ENCODE results near the gene AOC2. TPM values are rescaled to one million over a fixed set of nuclear protein-coding genes. Genes with fewer than 3 reads are reported as not detected.
"Not testable (repeated sequence)": the region's sequence is repeated elsewhere in the genome, so short reads cannot be mapped to it uniquely, and the experiment has no call there.

The AOC2 gene
- total RNA-seq, 4 donors from 2014 or later = 0.81 to 1.7 (median 1.4) TPM

DNA sequence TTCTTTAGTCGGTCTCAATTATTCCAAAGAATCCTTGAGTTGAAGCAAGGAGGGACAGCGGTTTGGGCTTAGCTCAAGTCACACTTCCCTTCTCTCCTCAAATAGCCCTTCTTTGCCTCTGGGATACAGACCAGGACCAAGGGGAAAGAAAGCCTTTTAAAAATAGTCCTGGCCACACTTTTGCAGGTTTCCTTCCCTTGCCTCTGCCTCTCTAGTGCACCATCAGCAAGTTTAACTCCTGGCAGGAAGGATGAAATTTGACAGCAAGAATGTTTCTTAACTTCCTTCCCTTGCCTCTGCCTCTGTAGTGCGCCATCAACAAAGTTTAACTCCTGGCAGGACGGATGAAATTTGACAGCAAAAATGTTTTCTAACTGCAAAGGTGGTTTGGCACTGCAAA lies 49.0 kb downstream of the AOC2 start:
- no peak for TF ChIP-seq POLR2AphosphoS5 (IDR thresholded peaks at IDR 0.05)
- TF ChIP-seq POLR2A (IDR thresholded peaks at IDR 0.05) = no peak
- TF ChIP-seq, protein P1, sequence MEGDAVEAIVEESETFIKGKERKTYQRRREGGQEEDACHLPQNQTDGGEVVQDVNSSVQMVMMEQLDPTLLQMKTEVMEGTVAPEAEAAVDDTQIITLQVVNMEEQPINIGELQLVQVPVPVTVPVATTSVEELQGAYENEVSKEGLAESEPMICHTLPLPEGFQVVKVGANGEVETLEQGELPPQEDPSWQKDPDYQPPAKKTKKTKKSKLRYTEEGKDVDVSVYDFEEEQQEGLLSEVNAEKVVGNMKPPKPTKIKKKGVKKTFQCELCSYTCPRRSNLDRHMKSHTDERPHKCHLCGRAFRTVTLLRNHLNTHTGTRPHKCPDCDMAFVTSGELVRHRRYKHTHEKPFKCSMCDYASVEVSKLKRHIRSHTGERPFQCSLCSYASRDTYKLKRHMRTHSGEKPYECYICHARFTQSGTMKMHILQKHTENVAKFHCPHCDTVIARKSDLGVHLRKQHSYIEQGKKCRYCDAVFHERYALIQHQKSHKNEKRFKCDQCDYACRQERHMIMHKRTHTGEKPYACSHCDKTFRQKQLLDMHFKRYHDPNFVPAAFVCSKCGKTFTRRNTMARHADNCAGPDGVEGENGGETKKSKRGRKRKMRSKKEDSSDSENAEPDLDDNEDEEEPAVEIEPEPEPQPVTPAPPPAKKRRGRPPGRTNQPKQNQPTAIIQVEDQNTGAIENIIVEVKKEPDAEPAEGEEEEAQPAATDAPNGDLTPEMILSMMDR (IDR thresholded peaks at IDR 0.05) = no peak
- no peak for TF ChIP-seq EP300 (IDR thresholded peaks at IDR 0.05)
- peak overlapping the region in 3 of 4 donors; percentile 64 to 84 (median 80) for H3K27ac ChIP-seq
- no peak overlapping the region for H3K4me3 ChIP-seq
- H3K36me3 ChIP-seq = no peaks in the 10 kb centered on the region
- peaks cover 0 to 52% (median 27%) of the 10 kb centered on the region in 3 donors for H3K4me1 ChIP-seq
- whole genome bisulfite sequencing, 2 donors (ENCODE audit: low coverage in 1 of 2) = 10 to 29% methylated on average over 2 of the region's 4 CpGs
- ATAC-seq = no peak
- H3K9me3 ChIP-seq = no peaks in the 10 kb centered on the region
- H3K27me3 ChIP-seq = no peaks in the 10 kb centered on the region

DNA sequence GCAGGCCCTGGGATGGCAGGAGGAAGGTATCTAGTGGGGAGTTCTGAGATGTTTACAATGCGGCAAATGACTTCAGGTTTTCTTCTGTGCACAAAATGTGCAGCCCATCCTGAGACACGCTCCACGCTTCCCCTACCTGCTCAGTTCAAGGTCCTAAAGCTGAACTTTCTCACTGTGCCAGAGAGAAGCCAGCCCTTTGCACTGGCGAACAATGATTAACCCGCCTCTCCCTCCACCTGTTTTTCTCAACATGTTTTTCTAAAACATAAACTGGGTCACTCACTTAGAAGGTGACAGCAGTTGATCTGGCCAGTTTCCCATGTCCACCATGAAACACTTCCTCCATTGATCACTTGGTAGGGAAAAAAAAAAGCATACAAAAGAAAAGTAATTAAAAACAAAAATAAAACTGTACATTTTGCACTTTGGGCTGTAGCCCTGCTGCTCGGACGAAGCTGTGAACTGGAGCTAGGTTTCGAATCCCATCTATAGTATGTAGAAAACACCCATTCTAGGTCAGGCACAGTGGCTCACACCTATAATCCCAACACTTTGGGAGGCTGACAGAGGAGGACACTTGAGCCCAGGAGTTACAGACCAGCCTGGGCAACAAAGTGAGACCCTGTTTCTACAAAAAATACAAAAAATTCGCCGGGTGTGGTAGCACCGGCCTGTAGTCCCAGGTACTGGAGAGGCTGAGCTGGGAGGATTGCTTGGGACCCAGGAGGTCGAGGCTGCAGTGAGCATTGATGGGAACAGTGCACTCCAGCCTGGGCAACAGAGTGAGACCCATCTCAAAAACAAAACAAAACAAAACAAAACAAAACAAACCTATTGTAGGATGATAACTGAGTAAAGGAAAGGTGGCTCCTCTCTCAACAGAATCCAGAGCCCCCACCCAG lies 50.2 kb downstream of the AOC2 start:
- TF ChIP-seq POLR2AphosphoS5 (IDR thresholded peaks at IDR 0.05) (no peak), EP300 (IDR thresholded peaks at IDR 0.05) (no peak), POLR2A (IDR thresholded peaks at IDR 0.05) (no peak)
- TF ChIP-seq, protein P1 (IDR thresholded peaks at IDR 0.05) = no peak
- H3K36me3 ChIP-seq = no peaks in the 10 kb centered on the region
- ATAC-seq = no peak
- H3K27ac ChIP-seq = peak overlapping the region in 3 of 4 donors; percentile 31 to 80 (median 64)
- H3K27me3 ChIP-seq = no peaks in the 10 kb centered on the region
- H3K4me1 ChIP-seq = peaks cover 0 to 52% (median 27%) of the 10 kb centered on the region in 3 donors
- WGBS, 2 donors (ENCODE audit: low coverage in 1 of 2) = 79 to 81% methylated on average over 5 to 12 of the region's 12 CpGs
- no peak overlapping the region for H3K4me3 ChIP-seq
- H3K9me3 ChIP-seq = no peaks in the 10 kb centered on the region

DNA sequence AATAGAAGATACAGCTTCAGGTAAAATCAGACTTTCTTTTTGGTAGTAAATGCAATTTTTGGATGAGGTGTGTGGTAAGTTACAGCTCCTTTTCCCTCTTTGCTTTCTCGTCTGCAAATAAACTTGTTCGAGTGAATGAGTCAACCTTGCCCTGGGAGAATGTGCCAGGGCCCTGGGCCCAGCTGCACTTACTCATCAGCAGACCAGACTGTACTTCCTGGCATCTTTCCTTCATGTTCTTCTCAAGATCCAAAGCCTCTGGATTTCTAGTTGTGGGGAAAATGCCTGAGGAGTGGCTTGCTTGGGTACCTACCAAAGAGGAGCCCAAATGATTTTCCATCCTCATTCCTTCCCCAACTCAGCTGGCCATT lies 50.8 kb downstream of the AOC2 start:
- WGBS, 2 donors (ENCODE audit: low coverage in 1 of 2) = 0 to 7% methylated on average over 2 of the region's 2 CpGs
- Histone ChIP-seq H3K9me3 (no peaks in the 10 kb centered on the region), H3K4me3 (no peak overlapping the region), H3K4me1 (peaks cover 0 to 52% (median 27%) of the 10 kb centered on the region in 3 donors), H3K27ac (peak overlapping the region in 3 of 4 donors; percentile 20 to 43 (median 31)), H3K27me3 (no peaks in the 10 kb centered on the region), H3K36me3 (no peaks in the 10 kb centered on the region)
- TF ChIP-seq POLR2AphosphoS5 (IDR thresholded peaks at IDR 0.05) = peak; percentile 70
- no peak for TF ChIP-seq EP300 (IDR thresholded peaks at IDR 0.05)
- peak; percentile 82 for ATAC-seq

DNA sequence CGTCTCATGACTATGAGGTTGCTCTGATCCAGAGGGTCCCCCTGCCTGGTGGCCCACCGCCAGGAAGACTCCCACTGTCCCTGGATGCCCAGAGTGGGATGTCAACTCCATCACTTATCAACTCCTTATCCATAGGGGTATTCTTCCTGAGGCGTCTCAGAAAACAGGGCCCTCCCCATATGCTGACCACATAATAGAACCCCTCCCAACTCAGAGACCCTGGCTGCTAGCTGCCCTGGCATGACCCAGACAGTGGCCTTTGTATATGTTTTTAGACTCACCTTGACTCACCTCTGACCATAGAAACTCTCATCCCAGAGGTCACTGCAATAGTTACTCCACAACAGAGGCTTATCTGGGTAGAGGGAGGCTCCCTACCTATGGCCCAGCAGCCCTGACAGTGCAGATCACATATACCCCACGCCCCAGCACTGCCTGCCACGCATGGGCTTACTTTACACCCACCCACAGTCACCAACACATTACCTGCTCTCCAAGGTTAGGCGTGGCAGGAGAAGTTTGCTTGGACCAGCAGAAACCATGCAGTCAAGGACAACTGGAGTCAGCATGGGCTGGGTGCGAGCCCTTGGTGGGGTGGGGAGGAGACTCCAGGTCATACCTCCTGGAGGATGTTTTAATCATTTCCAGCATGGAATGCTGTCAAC lies 53.9 kb downstream of the AOC2 start:
- Histone ChIP-seq H3K27me3 (no peaks in the 10 kb centered on the region), H3K27ac (no peak overlapping the region), H3K4me3 (no peak overlapping the region), H3K9me3 (no peaks in the 10 kb centered on the region), H3K4me1 (peaks cover 0 to 25% (median 12%) of the 10 kb centered on the region in 3 donors), H3K36me3 (no peaks in the 10 kb centered on the region)
- TF ChIP-seq, protein P1 (IDR thresholded peaks at IDR 0.05) = no peak
- TF ChIP-seq POLR2A (IDR thresholded peaks at IDR 0.05) = no peak
- no peak for TF ChIP-seq EP300 (IDR thresholded peaks at IDR 0.05)
- no peak for TF ChIP-seq POLR2AphosphoS5 (IDR thresholded peaks at IDR 0.05)
- 80% methylated on average over 1 of the region's 7 CpGs; no CpG with 5 or more reads in 1 of the 2 donors for WGBS, 2 donors (ENCODE audit: low coverage in 1 of 2)
- ATAC-seq = no peak

DNA sequence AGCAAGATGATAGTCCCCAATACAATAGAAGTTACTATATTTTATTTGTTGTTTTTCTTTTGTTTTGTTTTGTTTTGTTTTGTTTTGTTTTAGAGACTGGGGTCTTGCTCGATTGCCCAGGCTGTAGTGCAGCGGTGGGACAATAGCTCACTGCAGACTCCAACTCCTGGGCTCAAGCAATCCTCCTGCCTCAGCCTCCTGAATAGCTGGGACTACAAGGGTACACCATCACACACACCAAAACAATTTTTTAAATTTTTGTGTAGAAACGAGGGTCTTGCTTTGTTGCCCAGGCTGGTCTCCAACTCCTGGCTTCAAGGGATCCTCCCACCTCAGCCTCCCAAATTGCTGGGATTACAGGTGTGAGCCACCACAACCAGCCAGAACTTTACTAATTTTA lies 55.6 kb downstream of the AOC2 start:
- H3K36me3 ChIP-seq, H3K4me3 ChIP-seq, H3K9me3 ChIP-seq, H3K27me3 ChIP-seq, H3K4me1 ChIP-seq, H3K27ac ChIP-seq, ATAC-seq: not testable (repeated sequence)
- WGBS, 2 donors (ENCODE audit: low coverage in 1 of 2) = 88% methylated on average over 2 to 3 of the region's 3 CpGs

Small RNA genes within 50 kb of the gene (small RNA-seq; reads per million reads assigned to genes)
- gene MIR6781 = 0 reads per million in 4 donors
- gene RNU6-287P = 0 reads per million in 4 donors

Other genes starting within 250 kb of the AOC2 start
- gene RETREG3, start 235.2 kb upstream of the AOC2 start, total RNA-seq = 10 to 100 TPM; 50.6 to 65.8 (median 54.4) TPM
- 10 to 100 TPM; 21.8 to 56.6 (median 40.6) TPM for gene TUBG1, start 234.9 kb upstream of the AOC2 start, total RNA-seq
- 10 to 100 TPM; 19.7 to 57.3 (median 33.7) TPM for gene TUBG2, start 185.3 kb upstream of the AOC2 start, total RNA-seq
- gene PLEKHH3, start 167.6 kb upstream of the AOC2 start, total RNA-seq = 10 to 100 TPM; 13.7 to 40.8 (median 23.4) TPM
- 1 to 10 TPM; 1.0 to 4.6 (median 1.5) TPM for gene CCR10, start 162.7 kb upstream of the AOC2 start, total RNA-seq
- 10 to 100 TPM in 1 of 4 donors, 1 to 10 TPM in 3; 1.7 to 14.5 (median 9.1) TPM for gene CNTNAP1, start 162.0 kb upstream of the AOC2 start, total RNA-seq
- gene EZH1, start 99.5 kb upstream of the AOC2 start, total RNA-seq = 10 to 100 TPM; 57.2 to 90.4 (median 59.7) TPM
- gene RAMP2, start 83.4 kb upstream of the AOC2 start, total RNA-seq = 10 to 100 TPM in 3 of 4 donors, 1 to 10 TPM in 1; 4.0 to 27.4 (median 21.5) TPM
- 10 to 100 TPM; 43.1 to 64.0 (median 44.8) TPM for gene VPS25, start 71.1 kb upstream of the AOC2 start, total RNA-seq
- gene WNK4, start 64.0 kb upstream of the AOC2 start, total RNA-seq = 1 to 10 TPM in 3 of 4 donors, under 1 TPM in 1; 0.78 to 6.7 (median 1.6) TPM
- gene COA3, start 45.9 kb upstream of the AOC2 start, total RNA-seq = 10 to 100 TPM; 55.3 to 81.4 (median 66.8) TPM
- under 1 TPM in 3 of 4 donors, not detected in 1; 0.20 to 0.93 (median 0.78) TPM for gene CNTD1, start 45.7 kb upstream of the AOC2 start, total RNA-seq
- 100 to 1,000 TPM; 143 to 185 (median 155) TPM for gene BECN1, start 20.3 kb upstream of the AOC2 start, total RNA-seq
- gene PSME3, start 11.2 kb upstream of the AOC2 start, total RNA-seq = 100 to 1,000 TPM in 1 of 4 donors, 10 to 100 TPM in 3; 60.7 to 109 (median 82.0) TPM
- 100 to 1,000 TPM in 2 of 4 donors, 10 to 100 TPM in 2; 48.3 to 196 (median 108) TPM for gene AOC3, start 6.6 kb downstream of the AOC2 start, total RNA-seq
- not detected for gene G6PC1, start 56.2 kb downstream of the AOC2 start, total RNA-seq
- 10 to 100 TPM; 10.9 to 39.5 (median 26.3) TPM for gene AARSD1, start 119.9 kb downstream of the AOC2 start, total RNA-seq
- 10 to 100 TPM in 2 of 4 donors, 1 to 10 TPM in 2; 5.5 to 19.6 (median 10.1) TPM for gene PTGES3L, start 135.5 kb downstream of the AOC2 start, total RNA-seq
- 10 to 100 TPM; 16.4 to 20.9 (median 19.4) TPM for gene RUNDC1, start 136.0 kb downstream of the AOC2 start, total RNA-seq
- gene RPL27, start 153.8 kb downstream of the AOC2 start, total RNA-seq = 1,000 to 10,000 TPM in 3 of 4 donors, 100 to 1,000 TPM in 1; 854 to 1,510 (median 1,196) TPM
- 10 to 100 TPM; 17.1 to 27.9 (median 22.9) TPM for gene IFI35, start 162.2 kb downstream of the AOC2 start, total RNA-seq
- gene VAT1, start 177.8 kb downstream of the AOC2 start, total RNA-seq = 100 to 1,000 TPM in 3 of 4 donors, 10 to 100 TPM in 1; 89.2 to 187 (median 139) TPM
- 1 to 10 TPM; 1.5 to 4.5 (median 2.5) TPM for gene RND2, start 180.7 kb downstream of the AOC2 start, total RNA-seq